GM18858 (cell line): ENCODE data around the gene CASP9.
"Not testable (repeated sequence)": the region's sequence is repeated elsewhere in the genome, so short reads cannot be mapped to it uniquely, and the experiment has no call there.

Source experiments
- ATAC-seq: cut with Tn5 transposase; IDR thresholded peaks from one replicate; pipeline ENCODE4 v1.9.1; 2021; ENCODE audit not compliant: unreplicated experiment

Gene CASP9

GRCh38 chr1:15471067-15471466, 52.9 kb downstream of the CASP9 start:
- not testable (repeated sequence) for ATAC-seq

DNA sequence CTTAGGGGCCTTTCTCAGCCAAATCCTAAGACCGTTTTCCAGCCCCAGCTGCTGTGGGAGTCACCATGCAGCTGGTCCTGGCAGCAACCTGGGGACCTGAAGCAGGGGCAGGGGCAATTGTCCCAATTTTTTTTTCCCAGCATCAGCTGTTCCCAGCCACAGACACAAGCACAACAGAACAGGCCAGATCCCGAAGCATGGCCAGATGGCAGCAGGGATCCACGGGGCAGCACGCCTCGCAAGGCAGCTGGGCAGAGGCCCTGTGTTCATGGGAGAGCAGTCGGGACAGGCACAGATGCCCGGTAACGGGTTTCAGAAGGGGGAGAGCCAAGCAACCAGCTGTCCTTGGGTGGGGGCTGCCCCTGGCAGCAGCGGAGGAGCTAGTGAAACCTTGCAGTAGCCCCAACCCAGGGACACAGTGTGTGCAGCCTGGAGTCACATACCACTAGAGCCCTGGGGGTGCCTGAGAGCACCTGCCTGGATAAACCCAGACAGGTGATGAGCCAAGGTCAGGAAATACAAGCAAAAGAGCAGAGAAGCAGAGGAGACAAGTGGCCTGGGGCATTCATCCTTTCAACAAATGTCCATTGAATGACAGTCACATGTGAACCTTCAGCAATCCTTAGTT, 54.1 kb downstream of the CASP9 start:
- not testable (repeated sequence) for ATAC-seq

GRCh38 chr1:15469361-15469760, 54.7 kb downstream of the CASP9 start:
- ATAC-seq: no peak

DNA sequence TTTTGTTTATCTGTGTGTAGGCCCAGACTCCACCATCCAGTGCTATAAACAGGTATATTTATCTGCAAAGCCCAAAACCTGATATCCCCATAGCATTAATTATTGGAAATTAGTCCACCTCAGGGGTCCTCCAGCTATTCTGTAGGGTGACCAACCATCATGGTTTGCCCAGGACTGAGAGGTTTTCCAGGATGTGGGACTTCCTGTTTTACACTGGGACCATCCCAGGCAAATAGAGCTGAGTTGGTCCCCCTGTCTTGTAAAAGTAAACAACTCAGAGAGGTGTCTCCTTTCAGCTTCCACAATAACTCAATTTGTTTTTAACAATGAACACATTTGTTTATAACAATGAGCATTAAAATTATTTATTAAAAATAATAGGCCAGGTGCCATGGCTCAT, 55.9 kb downstream of the CASP9 start:
- ATAC-seq: no peak

- ATAC-seq: not testable (repeated sequence)
Observed at GRCh38 chr1:15466955-15467625, 56.9 kb downstream of the CASP9 start.

DNA sequence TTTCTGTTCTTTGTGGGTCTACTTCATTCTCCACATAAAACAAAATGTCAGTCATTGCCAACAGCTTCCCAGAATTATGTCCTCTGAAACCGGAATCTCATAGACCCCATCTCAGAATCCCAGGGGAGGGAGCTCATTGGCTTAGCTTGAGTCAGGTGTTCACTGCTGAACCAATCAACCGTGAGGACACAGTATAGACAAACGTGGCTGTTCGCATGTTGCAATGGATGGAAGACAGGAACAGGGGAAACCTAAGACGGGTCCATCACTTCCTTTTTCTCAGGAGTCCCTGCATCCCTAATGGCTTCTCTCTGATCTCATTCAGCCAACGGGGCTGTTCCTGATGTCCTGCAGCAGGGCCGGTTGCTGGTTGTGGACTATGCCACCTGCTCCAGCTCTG, 58.3 kb downstream of the CASP9 start:
- no peak for ATAC-seq

DNA sequence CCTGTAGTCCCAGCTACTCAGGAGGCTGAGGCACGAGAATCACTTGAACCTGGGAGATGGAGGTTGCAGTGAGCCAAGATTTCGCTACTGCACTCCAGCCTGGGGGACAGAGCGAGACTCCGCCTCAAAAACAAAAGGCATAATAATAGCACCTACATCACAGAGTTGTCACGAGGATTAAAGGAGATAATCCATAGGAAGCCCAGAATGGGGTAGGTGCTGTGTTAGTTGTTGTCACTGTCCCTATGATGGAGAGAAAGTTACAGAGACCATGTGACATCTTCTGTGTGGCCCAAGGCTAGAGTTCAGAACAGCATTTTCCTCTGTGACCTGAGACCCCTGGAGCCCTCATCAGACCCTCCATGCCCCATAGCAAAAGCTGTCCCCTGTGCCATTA, 60.1 kb downstream of the CASP9 start:
- ATAC-seq: not testable (repeated sequence)

GRCh38 chr1:15463064-15463800, 60.8 kb downstream of the CASP9 start:
- ATAC-seq: not testable (repeated sequence)

- ATAC-seq: no peak
Observed at GRCh38 chr1:15460708-15461095, 63.3 kb downstream of the CASP9 start.

DNA sequence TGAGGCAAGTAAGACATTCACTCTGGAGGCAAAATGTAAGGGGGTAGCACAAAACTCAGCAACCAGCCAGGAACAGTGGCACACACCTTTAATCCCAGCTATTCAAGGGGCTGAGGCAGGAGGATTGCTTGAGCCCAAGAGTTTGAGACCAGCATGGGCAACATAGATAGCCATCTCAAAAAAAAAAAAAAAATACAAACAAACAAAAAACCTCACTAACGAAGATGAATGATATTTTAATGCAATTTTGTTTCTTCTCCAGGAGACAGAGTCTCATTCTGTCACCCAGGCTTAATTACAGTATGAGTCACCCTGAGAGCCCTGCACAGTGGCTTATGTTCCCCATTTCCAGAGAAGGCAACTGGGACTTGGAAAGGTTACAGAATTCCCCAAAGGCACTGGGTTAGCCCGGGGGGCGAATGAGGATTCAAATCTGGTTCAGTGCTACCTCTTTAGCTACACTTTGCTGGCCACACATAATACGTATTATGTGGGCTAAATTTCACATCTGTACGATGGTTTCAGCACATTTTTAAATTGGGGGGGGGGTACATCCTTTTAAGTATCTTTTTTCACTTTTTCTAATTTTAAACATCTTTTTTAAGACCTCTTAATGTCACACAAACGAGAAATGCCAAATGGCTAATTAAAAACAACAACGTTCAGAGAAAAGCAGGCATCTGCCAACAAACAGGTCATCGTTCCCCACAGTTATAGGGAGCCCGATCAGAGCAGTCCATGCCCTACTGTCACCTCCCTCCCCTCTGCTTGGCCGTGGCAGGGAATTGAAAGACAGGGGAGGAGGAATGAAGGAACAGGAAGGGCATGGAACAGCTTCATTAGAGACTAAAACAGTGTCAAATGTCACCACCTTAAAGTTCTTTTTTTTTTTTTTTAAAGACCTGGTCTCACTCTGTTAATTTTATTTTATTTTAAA, 64.0 kb downstream of the CASP9 start:
- ATAC-seq: no peak

GRCh38 chr1:15458388-15458787, 65.6 kb downstream of the CASP9 start:
- ATAC-seq: not testable (repeated sequence)

DNA sequence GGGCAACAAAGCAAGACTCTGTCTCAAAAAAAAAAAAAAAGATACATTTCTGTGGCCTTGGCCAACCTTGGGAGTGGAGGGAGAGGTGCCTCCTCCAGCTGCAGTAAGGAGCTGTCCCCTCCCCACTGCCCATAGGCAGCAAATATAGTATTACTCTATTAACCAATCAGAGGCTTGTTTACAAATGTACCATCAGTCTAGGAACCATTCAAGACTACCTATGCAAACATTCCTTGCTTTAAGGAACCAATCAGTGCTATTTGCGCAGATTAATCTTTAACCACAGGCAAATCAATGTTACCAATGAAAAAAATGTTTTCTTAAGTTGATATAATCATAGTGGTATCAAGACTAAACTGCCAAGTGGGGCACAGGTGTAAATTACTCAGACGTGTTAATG, 66.4 kb downstream of the CASP9 start:
- ATAC-seq: no peak

DNA sequence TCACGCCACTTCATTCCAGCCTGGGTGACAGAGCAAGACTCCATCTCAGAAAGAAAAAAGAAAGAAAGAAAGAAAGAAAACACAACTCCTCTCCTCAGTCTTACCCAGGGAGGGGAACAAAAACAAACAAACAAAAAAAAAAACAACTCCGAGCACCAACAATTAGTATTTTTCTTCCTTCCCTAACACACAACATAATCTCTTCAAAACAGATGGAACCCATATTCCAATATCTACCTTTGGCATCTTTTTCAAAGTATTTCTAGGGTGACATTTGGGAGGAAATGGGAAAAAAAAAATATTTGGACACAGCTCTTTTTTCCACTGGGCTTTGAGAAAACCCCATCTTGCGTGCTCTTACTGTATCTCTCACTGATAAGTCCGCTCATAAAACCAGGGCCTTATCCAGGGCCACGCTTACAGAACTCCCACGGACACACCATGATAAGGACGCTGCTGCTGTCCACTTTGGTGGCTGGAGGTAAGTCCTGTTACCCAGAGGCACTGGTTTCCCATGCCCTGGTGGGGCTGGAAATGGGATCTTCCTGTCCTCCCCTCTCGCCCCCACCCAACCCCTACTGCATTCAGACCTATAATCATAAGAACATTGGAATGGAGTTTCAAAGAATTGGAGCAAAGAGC, 67.6 kb downstream of the CASP9 start, which contains the start of gene CELA2A:
Gene CELA2A, plus strand, starts transcription at position 420 of the 642 bp plus-strand sequence. Its CDS starts 22 bp downstream, at position 442.
- no peak for ATAC-seq

DNA sequence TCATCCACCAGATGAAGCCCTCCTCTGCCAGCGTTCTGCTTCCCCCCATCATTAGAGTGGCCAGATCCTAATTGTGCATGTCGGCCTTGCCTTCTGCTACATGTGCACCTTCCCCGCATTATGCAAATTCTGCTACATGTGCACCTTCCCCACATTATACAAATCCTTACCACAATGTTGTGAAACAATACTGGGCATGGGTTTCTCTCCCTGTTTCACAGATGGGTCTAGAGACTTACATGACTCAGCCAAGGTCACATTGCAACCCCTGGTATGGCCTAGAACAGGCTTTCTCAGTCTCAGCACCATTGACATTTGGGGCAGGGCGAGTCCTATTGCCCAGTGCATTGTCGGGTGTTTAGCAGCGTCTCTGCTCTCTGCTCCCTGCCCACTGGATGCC, 68.5 kb downstream of the CASP9 start:
- no peak for ATAC-seq

GRCh38 chr1:15454256-15454655, 69.8 kb downstream of the CASP9 start:
- no peak for ATAC-seq

- ATAC-seq: no peak
Observed at GRCh38 chr1:15453734-15454133, 70.3 kb downstream of the CASP9 start.

DNA sequence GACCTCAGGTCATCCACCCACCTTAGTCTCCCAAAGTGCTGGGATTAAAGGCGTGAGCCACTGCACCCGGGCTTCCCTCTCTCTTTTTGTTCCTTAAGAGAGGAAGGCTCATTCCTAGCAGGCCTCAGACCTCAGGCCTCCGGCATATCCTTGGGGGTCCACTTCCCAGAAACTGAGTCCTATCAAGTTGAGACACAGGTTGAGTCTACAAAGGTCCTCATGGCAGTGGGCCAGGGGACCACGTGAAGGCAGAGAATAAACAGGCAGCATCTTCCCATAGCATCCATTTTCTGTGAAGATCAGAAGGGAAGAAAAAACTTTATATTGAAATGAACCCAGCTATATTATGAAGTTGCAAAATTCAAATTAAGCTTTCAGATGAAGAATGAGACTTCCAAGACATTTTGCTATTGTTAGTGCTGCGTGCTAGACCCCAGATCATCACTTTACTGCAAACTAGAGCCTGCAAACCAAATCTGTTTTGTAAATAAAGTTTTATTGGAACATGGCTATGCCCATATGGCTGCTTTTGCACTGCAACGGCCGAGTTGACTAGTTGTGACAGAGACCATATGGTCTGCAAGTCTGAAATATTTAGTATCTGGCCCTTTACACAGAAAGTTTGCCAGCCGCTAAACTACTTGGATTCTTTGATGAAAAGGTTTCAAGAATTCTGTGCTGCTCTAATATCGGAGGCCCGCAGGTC, 71.0 kb downstream of the CASP9 start:
- ATAC-seq: no peak

DNA sequence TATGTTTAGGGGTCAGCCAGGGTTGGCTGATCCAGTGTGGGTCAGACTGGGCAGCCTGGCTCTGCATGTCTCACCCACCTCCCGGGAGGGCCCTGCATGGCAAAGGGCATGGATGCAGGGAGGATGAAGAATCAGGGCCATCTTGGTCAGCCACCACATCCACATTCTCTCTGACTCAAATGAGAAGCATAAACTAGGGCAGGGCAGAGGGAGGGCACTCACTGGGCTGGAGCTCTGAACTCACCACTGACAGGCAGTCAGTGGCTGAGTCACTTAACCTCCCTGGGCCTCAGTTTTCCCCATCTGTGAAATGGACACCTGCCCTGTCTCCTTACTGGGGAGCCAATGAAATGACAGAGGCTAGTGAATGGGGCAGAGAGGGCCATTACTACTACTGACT, 71.8 kb downstream of the CASP9 start:
- no peak for ATAC-seq

DNA sequence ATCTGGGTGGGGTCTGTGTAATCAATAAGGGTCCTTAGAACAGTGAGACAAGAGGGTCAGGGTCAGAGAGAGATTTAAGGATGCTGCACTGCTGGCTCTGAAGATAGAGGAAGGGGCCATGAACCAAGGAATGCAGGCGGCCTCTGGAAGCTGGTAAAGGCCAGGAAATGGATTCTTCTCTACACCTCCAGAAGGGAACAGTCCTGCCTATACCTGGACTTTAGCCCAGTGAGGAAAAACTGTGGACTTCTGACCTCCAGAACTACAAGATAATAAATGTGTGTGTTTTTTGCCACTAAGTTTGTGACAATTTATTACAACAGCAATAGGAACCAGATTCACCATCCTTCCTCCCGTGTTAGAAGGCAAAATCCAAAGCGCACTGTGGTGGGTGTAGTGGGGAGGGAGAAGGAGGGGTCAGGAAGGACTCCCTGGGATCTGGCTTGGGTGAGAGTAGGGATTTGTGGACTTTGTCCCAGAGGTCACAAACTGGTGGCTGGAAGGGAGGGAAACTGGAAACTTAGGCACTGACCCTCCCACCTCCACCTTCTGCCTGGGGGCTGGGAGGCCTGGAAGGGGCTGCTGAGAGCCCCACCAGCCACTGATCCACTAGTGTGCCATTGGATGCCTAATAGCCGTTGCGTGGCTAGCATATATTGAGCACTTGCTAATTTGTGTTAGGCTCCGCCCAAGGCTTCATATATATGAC, 72.8 kb downstream of the CASP9 start:
- ATAC-seq: no peak
